ENCODE results near the gene CCR1.

Gene CCR1

DNA sequence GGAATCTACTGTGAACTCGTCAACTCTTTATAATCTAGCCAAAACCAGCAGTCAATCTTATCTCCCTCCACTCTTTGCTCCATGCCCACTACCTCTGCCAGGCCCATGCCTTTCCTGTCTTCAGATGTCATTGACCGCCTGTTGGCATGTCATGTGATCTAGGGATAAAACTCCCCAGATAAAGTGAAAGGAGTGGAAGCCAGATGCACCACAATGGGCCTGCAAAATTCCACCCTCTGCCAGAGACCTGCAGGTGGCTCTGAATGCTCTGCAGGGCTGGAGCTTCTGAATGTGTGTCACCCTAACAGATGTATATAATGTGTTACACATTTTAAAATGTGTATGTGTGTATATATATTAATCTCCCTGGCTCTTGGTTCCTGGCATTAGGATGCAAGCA is 31.8 kb upstream of the CCR1 start:
- TF ChIP-seq, protein P1, sequence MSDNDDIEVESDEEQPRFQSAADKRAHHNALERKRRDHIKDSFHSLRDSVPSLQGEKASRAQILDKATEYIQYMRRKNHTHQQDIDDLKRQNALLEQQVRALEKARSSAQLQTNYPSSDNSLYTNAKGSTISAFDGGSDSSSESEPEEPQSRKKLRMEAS (IDR thresholded peaks at IDR 0.05): no peak
- TF ChIP-seq EP300 (IDR thresholded peaks at IDR 0.05; ENCODE audit: borderline replicate concordance) (no peak), NFIC (IDR thresholded peaks at IDR 0.05) (no peak), YY1 (IDR thresholded peaks at IDR 0.05; ENCODE audit: low read depth) (no peak), CREB1 (IDR thresholded peaks at IDR 0.05; ENCODE audit: low read depth) (no peak), TCF12 (IDR thresholded peaks at IDR 0.05; ENCODE audit: low read depth) (no peak), CEBPB (IDR thresholded peaks at IDR 0.05) (no peak), EGR1 (IDR thresholded peaks at IDR 0.05) (no peak), RAD21 (IDR thresholded peaks at IDR 0.05; ENCODE audit: low read depth) (no peak), ZBTB7A (IDR thresholded peaks at IDR 0.05; ENCODE audit: low read depth) (no peak), FOXM1 (IDR thresholded peaks at IDR 0.05; ENCODE audit: borderline replicate concordance, low read depth) (no peak), TAF1 (IDR thresholded peaks at IDR 0.05; ENCODE audit: low read depth) (no peak)
- TF ChIP-seq, protein P2, sequence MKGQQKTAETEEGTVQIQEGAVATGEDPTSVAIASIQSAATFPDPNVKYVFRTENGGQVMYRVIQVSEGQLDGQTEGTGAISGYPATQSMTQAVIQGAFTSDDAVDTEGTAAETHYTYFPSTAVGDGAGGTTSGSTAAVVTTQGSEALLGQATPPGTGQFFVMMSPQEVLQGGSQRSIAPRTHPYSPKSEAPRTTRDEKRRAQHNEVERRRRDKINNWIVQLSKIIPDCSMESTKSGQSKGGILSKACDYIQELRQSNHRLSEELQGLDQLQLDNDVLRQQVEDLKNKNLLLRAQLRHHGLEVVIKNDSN (IDR thresholded peaks at IDR 0.05): no peak
- TF ChIP-seq, protein P3, sequence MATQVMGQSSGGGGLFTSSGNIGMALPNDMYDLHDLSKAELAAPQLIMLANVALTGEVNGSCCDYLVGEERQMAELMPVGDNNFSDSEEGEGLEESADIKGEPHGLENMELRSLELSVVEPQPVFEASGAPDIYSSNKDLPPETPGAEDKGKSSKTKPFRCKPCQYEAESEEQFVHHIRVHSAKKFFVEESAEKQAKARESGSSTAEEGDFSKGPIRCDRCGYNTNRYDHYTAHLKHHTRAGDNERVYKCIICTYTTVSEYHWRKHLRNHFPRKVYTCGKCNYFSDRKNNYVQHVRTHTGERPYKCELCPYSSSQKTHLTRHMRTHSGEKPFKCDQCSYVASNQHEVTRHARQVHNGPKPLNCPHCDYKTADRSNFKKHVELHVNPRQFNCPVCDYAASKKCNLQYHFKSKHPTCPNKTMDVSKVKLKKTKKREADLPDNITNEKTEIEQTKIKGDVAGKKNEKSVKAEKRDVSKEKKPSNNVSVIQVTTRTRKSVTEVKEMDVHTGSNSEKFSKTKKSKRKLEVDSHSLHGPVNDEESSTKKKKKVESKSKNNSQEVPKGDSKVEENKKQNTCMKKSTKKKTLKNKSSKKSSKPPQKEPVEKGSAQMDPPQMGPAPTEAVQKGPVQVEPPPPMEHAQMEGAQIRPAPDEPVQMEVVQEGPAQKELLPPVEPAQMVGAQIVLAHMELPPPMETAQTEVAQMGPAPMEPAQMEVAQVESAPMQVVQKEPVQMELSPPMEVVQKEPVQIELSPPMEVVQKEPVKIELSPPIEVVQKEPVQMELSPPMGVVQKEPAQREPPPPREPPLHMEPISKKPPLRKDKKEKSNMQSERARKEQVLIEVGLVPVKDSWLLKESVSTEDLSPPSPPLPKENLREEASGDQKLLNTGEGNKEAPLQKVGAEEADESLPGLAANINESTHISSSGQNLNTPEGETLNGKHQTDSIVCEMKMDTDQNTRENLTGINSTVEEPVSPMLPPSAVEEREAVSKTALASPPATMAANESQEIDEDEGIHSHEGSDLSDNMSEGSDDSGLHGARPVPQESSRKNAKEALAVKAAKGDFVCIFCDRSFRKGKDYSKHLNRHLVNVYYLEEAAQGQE (IDR thresholded peaks at IDR 0.05; ENCODE audit: low read depth): no peak

DNA sequence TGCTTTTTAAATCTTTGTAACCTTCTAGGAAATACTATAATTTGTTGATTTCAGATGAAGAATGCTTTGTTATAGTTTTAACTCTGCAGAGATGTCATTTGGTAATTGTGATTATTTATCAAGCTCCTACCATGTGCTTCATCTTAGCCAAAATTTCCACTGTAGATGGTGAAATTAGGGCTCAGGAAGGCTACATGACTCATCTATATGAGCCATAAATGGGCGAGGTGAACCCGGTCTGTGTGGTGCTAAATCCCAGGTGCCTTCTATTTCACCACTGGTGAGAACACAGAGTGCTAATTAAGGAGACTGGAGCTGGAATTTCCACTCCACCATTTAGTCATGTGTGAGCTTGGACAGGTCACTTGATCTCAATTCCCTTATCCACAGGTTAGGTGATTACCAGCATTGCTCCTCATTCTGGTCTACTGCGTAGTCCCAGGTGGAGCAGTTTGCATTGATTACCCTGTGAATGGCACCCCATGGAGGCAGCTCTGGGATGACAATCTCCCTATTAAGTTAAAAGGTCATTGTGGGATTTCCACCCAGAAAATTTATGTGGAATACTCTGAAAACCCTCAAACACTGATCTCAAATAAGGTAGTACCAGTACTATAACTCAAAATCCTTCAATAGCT is 31.3 kb upstream of the CCR1 start:
- TF ChIP-seq EGR1 (IDR thresholded peaks at IDR 0.05) (no peak), FOXM1 (IDR thresholded peaks at IDR 0.05; ENCODE audit: borderline replicate concordance, low read depth) (no peak), NFIC (IDR thresholded peaks at IDR 0.05) (no peak), TAF1 (IDR thresholded peaks at IDR 0.05; ENCODE audit: low read depth) (no peak), CEBPB (IDR thresholded peaks at IDR 0.05) (no peak)
- TF ChIP-seq, protein P1 (IDR thresholded peaks at IDR 0.05): no peak

DNA sequence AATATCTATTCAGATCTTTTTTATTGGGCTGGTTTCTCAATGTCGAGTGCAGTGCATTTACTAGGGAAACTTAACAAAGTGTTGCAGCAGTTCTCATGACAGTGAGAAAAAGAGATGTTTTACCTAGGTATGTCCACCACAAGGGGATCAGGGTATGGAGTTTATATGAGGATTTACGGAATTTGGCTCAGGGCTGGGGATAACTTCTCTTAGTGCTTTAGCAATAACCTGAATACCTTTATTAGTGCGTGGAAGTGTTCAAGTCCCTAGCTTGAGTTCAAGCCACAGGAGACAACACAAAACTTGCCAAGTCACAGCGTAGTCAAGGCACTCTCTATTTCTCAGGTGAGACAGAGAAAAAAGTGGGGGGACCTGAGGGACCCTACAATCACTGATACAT is 30.3 kb upstream of the CCR1 start:
- no peak for TF ChIP-seq TCF12 (IDR thresholded peaks at IDR 0.05; ENCODE audit: low read depth)
- TF ChIP-seq YY1 (IDR thresholded peaks at IDR 0.05; ENCODE audit: low read depth): no peak
- TF ChIP-seq, protein P2 (IDR thresholded peaks at IDR 0.05): no peak
- TF ChIP-seq TEAD4 (IDR thresholded peaks at IDR 0.05): no peak
- TF ChIP-seq CEBPB (IDR thresholded peaks at IDR 0.05): no peak
- TF ChIP-seq RAD21 (IDR thresholded peaks at IDR 0.05; ENCODE audit: low read depth): no peak
- TF ChIP-seq NFIC (IDR thresholded peaks at IDR 0.05): no peak

DNA sequence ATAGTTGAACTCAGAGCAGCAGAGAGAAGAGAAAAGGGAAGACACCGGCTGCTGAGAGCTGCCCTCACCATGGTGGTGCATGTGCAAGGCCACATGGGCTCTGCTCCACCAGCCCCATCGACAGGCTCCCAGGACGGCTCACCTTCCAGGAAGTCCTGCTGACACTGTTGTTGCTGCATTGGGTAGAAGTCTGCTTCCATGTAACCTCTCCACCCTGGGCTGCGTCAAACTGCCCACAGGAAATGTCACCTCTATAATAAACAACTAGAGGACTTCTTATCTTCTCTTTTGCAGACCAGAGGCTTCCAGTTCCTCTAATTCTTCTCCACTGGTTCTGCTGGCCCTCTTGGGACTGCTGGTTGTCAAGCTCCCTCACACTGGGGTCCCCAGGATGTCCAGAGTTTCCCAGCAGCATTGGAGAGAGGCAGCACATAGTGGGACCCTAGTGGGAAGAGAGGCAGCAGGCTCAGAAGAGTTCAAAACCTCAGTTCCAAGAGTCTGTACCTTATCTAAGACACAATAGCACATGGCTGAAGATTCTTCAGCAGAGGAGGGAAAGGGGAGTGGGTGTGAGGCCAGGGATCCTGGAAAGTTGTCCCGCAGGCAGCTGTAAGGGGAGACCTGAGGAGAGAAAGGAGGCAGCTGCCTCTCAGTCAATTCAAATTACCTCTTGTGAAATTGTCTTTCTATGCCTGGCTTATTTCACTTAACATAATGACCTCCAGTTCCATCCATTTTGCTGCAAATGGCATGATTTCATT is 28.4 kb upstream of the CCR1 start:
- TF ChIP-seq EP300 (IDR thresholded peaks at IDR 0.05; ENCODE audit: borderline replicate concordance) (no peak), NFIC (IDR thresholded peaks at IDR 0.05) (no peak), ZBTB7A (IDR thresholded peaks at IDR 0.05; ENCODE audit: low read depth) (no peak), CEBPB (IDR thresholded peaks at IDR 0.05) (no peak), FOXM1 (IDR thresholded peaks at IDR 0.05; ENCODE audit: borderline replicate concordance, low read depth) (no peak), TEAD4 (IDR thresholded peaks at IDR 0.05) (no peak), YY1 (IDR thresholded peaks at IDR 0.05; ENCODE audit: low read depth) (no peak), TCF12 (IDR thresholded peaks at IDR 0.05; ENCODE audit: low read depth) (no peak), EGR1 (IDR thresholded peaks at IDR 0.05) (no peak), RAD21 (IDR thresholded peaks at IDR 0.05; ENCODE audit: low read depth) (no peak), CREB1 (IDR thresholded peaks at IDR 0.05; ENCODE audit: low read depth) (no peak), TAF1 (IDR thresholded peaks at IDR 0.05; ENCODE audit: low read depth) (no peak)
- TF ChIP-seq, protein P1 (IDR thresholded peaks at IDR 0.05): no peak
- TF ChIP-seq, protein P3 (IDR thresholded peaks at IDR 0.05; ENCODE audit: low read depth): no peak
- TF ChIP-seq, protein P2 (IDR thresholded peaks at IDR 0.05): no peak

DNA sequence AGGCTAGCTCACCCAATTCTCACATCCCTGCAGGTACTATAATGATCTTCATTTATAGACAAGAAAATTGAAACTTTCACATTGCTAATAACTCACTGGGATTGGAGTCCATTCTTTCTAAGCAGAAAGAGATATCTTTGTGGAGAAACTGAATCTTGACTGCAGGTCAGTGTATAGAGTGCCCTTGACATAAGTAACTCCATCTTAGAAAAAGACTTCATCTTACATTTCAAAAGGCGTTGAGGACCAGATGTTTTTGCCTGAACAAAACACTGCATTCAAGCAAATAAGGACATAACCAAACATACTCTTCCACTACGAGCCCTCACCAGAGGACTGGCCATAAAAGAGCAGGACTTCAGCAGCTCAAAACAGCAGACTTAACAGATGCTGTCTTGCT is 27.3 kb upstream of the CCR1 start:
- TF ChIP-seq CEBPB (IDR thresholded peaks at IDR 0.05): no peak
- no peak for TF ChIP-seq NFIC (IDR thresholded peaks at IDR 0.05)
- TF ChIP-seq TEAD4 (IDR thresholded peaks at IDR 0.05): no peak
- no peak for TF ChIP-seq FOXM1 (IDR thresholded peaks at IDR 0.05; ENCODE audit: borderline replicate concordance, low read depth)
- TF ChIP-seq, protein P2 (IDR thresholded peaks at IDR 0.05): no peak
- TF ChIP-seq TAF1 (IDR thresholded peaks at IDR 0.05; ENCODE audit: low read depth): no peak
- no peak for TF ChIP-seq EGR1 (IDR thresholded peaks at IDR 0.05)
- TF ChIP-seq, protein P1 (IDR thresholded peaks at IDR 0.05): no peak
- no peak for TF ChIP-seq RAD21 (IDR thresholded peaks at IDR 0.05; ENCODE audit: low read depth)
- no peak for TF ChIP-seq YY1 (IDR thresholded peaks at IDR 0.05; ENCODE audit: low read depth)
